Adrenal gland (tissue), 12 donors: ENCODE data around the gene ELOA. TPM values are rescaled to one million over a fixed set of nuclear protein-coding genes. Genes with fewer than 3 reads are reported as not detected.

ENCODE experiments used
- DNase-seq, 7 donors: peaks; one replicate each; pipeline ENCODE4 v3.0.0-alpha.2; 2019 to 2020
- H3K27ac ChIP-seq, 5 donors: fragments of 200-600 bp; sonication (generic) in 4 of 5; 1 replicate in 3 of 5; 2 replicates in 2 of 5; pipeline versions ENCODE4 v1.5.1 to v1.8.0; 2016 to 2020; ENCODE audit warnings: mild to moderate bottlenecking in 1 of 5
- H3K27me3 ChIP-seq: fragments of 200-600 bp; 2 replicates; pipeline ENCODE4 v1.8.0; 2021
- H3K36me3 ChIP-seq, 2 donors: fragments of 200-600 bp; replicated peaks in 1 of 2; 1 replicate in 1 of 2; 2 replicates in 1 of 2; pipeline versions ENCODE4 v1.5.1 to v1.8.0; 2018 to 2022
- H3K4me1 ChIP-seq, 2 donors: fragments of 200-600 bp; replicated peaks in 1 of 2; 1 replicate in 1 of 2; 2 replicates in 1 of 2; pipeline versions ENCODE4 v1.5.1 to v1.8.0; 2018 to 2021
- H3K4me3 ChIP-seq, 4 donors: fragments of 200-600 bp; sonication (generic) in 3 of 4; one replicate each; pipeline ENCODE4 v1.5.1; 2016 to 2018
- H3K9me3 ChIP-seq, 3 donors: fragments of 200-600 bp; sonication (generic) in 1 of 3; replicated peaks in 1 of 3; 1 replicate in 2 of 3; 2 replicates in 1 of 3; pipeline versions ENCODE4 v1.5.1 to v1.8.0; 2016 to 2021
- POLR2A ChIP-seq, 2 donors: fragments of 450-650 bp; IDR thresholded peaks; one replicate each; pipeline ENCODE4 v1.6.1; 2017; ENCODE audit warnings: antibody characterized with exemption in 2 of 2, mild to moderate bottlenecking in 2 of 2, moderate library complexity in 1 of 2
- WGBS, 4 donors: extraction: QIAGEN DNeasy Blood & Tissue Kit in 2 of 4; methylation state at CpG; one replicate each; pipeline versions ENCODE4 v1.1.5 to v1.1.7; 2013 to 2017; 5-methylcytosine and 5-hydroxymethylcytosine counted together
- intact Hi-C, 2 donors: fragments of 100-400 bp; cut with DNase I; formaldehyde crosslinking; loops; one replicate each; pipeline versions ENCODE4 v1.14.1 to v1.15.0; 2022 to 2023
- polyA plus RNA-seq, 3 donors: library from polyadenylated mRNA; stranded (reverse); fragments of 200-250 nt in 2 of 3; fragments of 350-450 nt in 1 of 3; fragmentation: Illumina TruSeq in 1 of 3; extraction: RNeasy Lipid Tissue Mini Kit (QIAGEN cat#74804) in 1 of 3; gene quantifications; one replicate each; pipeline ENCODE4 v1.2.3, GENCODE V29; 2013 to 2014
- total RNA-seq, 9 donors: library from RNA; depleted of rRNA in 4 of 9; stranded (reverse); fragments of >200 nt in 4 of 9; fragments of 120-200 nt in 1 of 9; fragmentation: NEBNext Ultra II Directional in 1 of 9; extraction: Animal tissue kit (Norgen Biotek cat#: 25700) in 1 of 9; gene quantifications; one replicate each; pipeline versions ENCODE4 v1.1.0 to v1.2.4, GENCODE V29; 2013 to 2023
- TF ChIP-seq, protein P1 (sequence below), 6 experiments: fragments of 450-650 bp in 4 of 6; fragments of 200-600 bp in 2 of 6; sonication (generic) in 1 of 6; IDR thresholded peaks; 1 replicate in 5 of 6; 2 replicates in 1 of 6; pipeline versions ENCODE4 v1.5.1 to v1.8.0; 2016 to 2021; ENCODE audit warnings: antibody characterized with exemption in 6 of 6, mild to moderate bottlenecking in 2 of 6, moderate library complexity in 1 of 6
- donor health status: healthy with polysubstance abuse.
- donor health status: Bipolar disorder and iron deficiency.
- donor health status: DM: yes; HTN: yes; CAD: no.
- donor health status: DM: no; HTN: no; CAD: no.
- donor health status: DM: no; HTN: no; CAD: no.
- donor health status: DM: yes; HTN: yes; CAD: no.

The ELOA gene
- total and polyA plus RNA-seq, 12 donors, result 11.5 to 44.7 (median 30.9) TPM

DNA sequence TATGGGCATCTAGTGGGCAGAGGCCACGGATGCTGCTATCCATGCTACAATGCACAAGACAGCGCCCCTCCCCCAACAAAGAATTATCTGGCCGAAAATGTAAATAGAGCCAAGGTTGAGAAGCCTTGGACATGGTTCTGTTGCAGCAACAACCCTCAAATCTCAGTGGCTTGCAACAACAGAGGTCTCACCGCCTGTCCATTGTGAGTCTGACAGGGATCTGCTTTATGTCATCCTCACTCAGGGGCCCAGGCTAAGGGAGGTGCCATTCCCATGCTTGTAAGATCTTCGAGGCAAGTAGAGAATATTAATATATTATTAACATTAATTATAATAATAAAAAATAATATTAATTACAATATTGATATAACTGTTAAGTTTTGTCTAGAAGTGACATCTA, 25.5 kb downstream of the ELOA start:
- H3K4me3 ChIP-seq, result no peak overlapping the region
- no peaks in the 10 kb centered on the region for H3K27me3 ChIP-seq
- DNase-seq, result no peak
- intact Hi-C loops, result no loop called here
- no peaks in the 10 kb centered on the region for H3K9me3 ChIP-seq
- no peak overlapping the region for H3K27ac ChIP-seq
- WGBS, 4 donors, result 78 to 84% (median 80%) methylated on average over 5 of the region's 5 CpGs
- H3K36me3 ChIP-seq, result peaks cover 0 to 6% of the 10 kb centered on the region in 2 donors
- H3K4me1 ChIP-seq, result peaks cover 0 to 4% of the 10 kb centered on the region in 2 donors
- no peak for TF ChIP-seq POLR2A (IDR thresholded peaks at IDR 0.05)
- TF ChIP-seq, protein P1, sequence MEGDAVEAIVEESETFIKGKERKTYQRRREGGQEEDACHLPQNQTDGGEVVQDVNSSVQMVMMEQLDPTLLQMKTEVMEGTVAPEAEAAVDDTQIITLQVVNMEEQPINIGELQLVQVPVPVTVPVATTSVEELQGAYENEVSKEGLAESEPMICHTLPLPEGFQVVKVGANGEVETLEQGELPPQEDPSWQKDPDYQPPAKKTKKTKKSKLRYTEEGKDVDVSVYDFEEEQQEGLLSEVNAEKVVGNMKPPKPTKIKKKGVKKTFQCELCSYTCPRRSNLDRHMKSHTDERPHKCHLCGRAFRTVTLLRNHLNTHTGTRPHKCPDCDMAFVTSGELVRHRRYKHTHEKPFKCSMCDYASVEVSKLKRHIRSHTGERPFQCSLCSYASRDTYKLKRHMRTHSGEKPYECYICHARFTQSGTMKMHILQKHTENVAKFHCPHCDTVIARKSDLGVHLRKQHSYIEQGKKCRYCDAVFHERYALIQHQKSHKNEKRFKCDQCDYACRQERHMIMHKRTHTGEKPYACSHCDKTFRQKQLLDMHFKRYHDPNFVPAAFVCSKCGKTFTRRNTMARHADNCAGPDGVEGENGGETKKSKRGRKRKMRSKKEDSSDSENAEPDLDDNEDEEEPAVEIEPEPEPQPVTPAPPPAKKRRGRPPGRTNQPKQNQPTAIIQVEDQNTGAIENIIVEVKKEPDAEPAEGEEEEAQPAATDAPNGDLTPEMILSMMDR (IDR thresholded peaks at IDR 0.05), result no peak

DNA sequence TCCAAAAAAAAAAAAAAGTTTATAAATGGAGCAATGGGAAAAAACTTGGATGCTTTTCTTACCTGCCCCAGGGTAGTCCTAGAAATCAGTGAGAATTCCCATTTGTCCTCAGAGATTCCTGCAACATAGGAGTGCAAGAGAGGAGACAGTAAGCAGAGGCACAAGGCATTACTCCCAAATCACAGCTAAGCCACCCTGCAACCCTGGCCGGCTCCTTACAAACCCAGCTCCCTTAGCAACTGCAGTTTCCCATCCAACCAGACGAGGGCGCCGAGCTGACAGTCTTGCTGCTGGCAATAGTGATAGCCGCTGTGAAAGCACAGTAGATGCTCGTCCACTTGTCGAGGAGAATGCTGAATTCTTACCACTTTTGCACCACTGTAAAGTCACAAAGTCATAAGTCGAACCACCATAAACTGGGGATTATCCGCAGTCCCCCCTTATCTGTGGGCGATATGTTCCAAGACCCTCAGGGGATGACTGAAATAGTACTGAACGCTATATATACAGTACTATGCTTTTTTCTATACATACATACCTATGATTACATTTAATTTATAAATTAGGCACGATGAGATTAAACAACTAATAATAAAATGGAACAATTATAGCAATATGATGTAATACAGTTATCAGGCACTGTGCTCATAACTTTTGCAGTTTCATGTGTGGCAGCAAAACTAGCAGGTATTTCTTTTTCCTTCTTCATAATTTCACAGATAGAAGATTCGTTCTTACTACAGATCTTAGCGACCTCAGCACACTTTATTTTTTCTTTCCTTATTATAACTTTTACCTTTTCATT, 29.0 kb downstream of the ELOA start:
- 14 to 16% (median 14%) methylated on average over 9 to 14 of the region's 14 CpGs for WGBS, 4 donors

DNA sequence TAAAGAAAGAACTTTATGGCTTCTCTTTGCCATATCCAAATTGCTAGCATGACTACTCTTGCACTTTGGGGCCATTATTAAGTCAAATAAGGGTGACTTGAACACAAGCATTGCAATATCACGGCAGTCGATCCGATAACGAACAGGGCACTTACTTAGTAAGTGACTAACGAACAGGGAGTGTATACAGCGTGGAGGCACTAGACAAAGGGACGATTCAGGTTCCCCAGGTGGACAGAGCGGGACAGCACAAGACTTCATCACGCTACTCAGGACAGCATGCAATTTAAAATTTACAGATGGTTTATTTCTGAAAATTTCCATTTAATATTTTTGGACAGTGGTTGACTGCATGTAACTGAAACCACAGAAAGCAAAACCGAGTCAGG, 29.6 kb downstream of the ELOA start:
- 76 to 88% (median 81%) methylated on average over 10 of the region's 10 CpGs for WGBS, 4 donors
- intact Hi-C loops, result loop anchor here in 1 of 2 donors (10.0 kb wide), 1 partner anchor 142 kb away; the partner anchor contains the start of gene CNR2
- Histone ChIP-seq H3K4me1 (peaks cover 6 to 14% of the 10 kb centered on the region in 2 donors), H3K9me3 (no peaks in the 10 kb centered on the region), H3K27me3 (no peaks in the 10 kb centered on the region), H3K27ac (no peak overlapping the region), H3K36me3 (peaks cover 0 to 6% of the 10 kb centered on the region in 2 donors), H3K4me3 (no peak overlapping the region)
- no peak for TF ChIP-seq POLR2A (IDR thresholded peaks at IDR 0.05)
- TF ChIP-seq, protein P1 (IDR thresholded peaks at IDR 0.05), result no peak
- peak in 1 of 7 donors; percentile 35 for DNase-seq

More for the DNA sequence above, 29.0 kb downstream of the ELOA start:
- no peak overlapping the region for H3K4me3 ChIP-seq
- peaks cover under 1 to 8% of the 10 kb centered on the region in 2 donors for H3K4me1 ChIP-seq
- H3K36me3 ChIP-seq, result peaks cover 0 to 6% of the 10 kb centered on the region in 2 donors
- DNase-seq, result peak; percentile 84 to 97 (median 93)
- no peak overlapping the region for H3K27ac ChIP-seq
- intact Hi-C loops, result loop anchor here in 1 of 2 donors (10.0 kb wide), 1 partner anchor 143 kb away; the partner anchor contains the start of gene CNR2
- H3K27me3 ChIP-seq, result no peaks in the 10 kb centered on the region
- TF ChIP-seq, protein P1 (IDR thresholded peaks at IDR 0.05), result peak; percentile 75 to 91 (median 86)
- TF ChIP-seq POLR2A (IDR thresholded peaks at IDR 0.05), result no peak
- H3K9me3 ChIP-seq, result no peaks in the 10 kb centered on the region

DNA sequence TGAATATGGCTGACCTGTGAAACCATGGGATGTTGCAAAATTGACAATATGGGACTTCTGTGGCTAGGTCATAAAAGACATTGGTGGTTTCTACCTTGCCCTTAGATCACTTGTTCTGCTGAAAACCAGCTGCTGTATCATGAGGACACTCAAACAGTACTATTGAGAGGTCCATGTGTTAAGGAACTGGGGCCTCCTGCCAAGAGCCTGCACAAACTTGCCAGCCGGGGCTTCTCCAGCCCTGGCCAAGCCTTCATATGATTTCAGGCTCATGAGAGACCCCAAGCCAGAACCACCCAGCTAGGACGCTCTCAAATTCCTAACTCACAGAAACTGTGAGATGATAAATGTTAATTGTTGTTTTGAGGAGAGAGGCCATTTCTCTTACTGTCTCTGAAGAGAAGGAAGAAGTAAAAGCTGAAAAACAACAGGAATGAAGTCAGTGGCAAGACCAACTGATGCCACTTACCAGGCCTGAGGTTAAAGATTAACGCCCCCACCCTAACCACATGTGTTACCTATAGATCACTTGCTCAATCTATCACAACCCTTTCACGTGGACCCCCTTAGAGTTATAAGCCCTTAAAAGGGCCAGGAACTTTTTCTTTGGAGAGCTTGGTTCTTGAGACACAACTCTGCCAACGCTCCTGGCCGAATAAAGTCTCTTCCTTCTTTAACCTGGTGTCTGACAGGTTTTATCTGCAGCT, 31.1 kb downstream of the ELOA start:
- H3K27me3 ChIP-seq, result no peaks in the 10 kb centered on the region
- no peaks in the 10 kb centered on the region for H3K9me3 ChIP-seq
- no peak overlapping the region for H3K4me3 ChIP-seq
- no peak overlapping the region for H3K27ac ChIP-seq
- intact Hi-C loops, result loop anchor here in 1 of 2 donors (10.0 kb wide), 1 partner anchor 140 kb away; the partner anchor contains the start of gene CNR2
- peaks cover 0 to 6% of the 10 kb centered on the region in 2 donors for H3K36me3 ChIP-seq
- WGBS, 4 donors, result 73 to 80% (median 79%) methylated on average over 6 of the region's 6 CpGs
- TF ChIP-seq POLR2A (IDR thresholded peaks at IDR 0.05), result no peak
- TF ChIP-seq, protein P1 (IDR thresholded peaks at IDR 0.05), result no peak
- H3K4me1 ChIP-seq, result peaks cover 6 to 19% of the 10 kb centered on the region in 2 donors
- DNase-seq, result no peak
